HG03159 (cell line): ENCODE results near the gene GABARAPL2.
"Not testable (repeated sequence)": the region's sequence is repeated elsewhere in the genome, so short reads cannot be mapped to it uniquely, and the experiment has no call there.

Source experiments
- ATAC-seq: cut with Tn5 transposase; IDR thresholded peaks from one replicate; pipeline ENCODE4 v1.9.1; 2021; ENCODE audit warnings: mild to moderate bottlenecking, moderate library complexity; ENCODE audit not compliant: unreplicated experiment

Gene GABARAPL2, protein sequence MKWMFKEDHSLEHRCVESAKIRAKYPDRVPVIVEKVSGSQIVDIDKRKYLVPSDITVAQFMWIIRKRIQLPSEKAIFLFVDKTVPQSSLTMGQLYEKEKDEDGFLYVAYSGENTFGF

DNA sequence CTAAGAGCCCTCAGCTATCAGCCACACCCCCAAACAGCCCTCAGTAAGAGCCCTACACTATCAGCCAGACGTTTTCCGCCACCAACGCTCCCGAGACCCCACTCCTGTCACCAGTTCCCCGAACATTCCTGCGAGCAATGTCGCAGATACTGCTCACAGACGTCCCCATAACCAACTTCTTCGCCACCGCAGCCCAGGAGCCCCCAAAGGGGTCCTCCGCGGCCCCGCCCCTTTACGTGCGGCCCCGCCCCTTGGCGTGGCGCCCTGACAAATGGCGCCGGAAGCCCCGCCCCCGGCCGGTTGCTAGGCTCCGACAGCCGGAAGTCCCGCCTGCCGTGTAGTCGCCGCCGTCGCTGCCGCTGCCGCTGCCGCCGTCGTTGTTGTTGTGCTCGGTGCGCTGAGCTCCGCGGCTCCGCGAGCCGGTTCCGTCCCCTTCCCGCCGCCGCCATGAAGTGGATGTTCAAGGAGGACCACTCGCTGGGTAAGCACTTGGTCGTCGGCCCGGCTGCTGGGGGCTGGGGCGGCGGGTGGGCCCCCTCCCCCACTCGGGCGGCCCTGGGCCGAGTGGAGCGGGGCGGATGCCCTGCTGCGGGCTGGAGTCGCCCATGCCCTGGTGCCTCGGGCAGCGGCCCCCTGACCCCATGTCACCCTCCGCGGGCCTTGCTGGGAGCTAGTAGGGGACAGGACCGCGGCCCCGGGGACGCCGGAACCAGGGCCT is at the start of gene GABARAPL2:
GABARAPL2 (plus strand) TSS at position 340 of the 718 bp plus-strand sequence; CDS start at position 448, 108 bp downstream.
- ATAC-seq, result peak; percentile 70

DNA sequence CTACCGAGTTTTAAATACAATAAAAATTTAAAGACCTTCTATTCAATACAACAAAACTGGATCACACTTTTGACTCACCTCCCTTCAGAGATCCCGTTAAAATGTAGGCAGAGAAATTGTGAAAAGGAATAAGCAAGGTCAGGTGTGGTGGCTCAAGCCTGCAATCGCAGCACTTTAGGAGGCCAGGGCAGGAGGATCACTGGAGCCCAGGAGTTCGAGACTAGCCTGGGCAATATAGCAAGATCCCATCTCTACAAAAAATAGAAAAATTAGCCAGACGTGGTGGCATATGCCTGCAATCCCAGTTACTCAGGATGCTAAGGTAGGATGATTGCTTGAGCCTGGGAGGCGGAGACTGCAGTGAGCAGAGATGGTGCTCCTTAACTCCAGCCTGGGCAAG is 47.0 kb upstream of the GABARAPL2 start:
- no peak for ATAC-seq

DNA sequence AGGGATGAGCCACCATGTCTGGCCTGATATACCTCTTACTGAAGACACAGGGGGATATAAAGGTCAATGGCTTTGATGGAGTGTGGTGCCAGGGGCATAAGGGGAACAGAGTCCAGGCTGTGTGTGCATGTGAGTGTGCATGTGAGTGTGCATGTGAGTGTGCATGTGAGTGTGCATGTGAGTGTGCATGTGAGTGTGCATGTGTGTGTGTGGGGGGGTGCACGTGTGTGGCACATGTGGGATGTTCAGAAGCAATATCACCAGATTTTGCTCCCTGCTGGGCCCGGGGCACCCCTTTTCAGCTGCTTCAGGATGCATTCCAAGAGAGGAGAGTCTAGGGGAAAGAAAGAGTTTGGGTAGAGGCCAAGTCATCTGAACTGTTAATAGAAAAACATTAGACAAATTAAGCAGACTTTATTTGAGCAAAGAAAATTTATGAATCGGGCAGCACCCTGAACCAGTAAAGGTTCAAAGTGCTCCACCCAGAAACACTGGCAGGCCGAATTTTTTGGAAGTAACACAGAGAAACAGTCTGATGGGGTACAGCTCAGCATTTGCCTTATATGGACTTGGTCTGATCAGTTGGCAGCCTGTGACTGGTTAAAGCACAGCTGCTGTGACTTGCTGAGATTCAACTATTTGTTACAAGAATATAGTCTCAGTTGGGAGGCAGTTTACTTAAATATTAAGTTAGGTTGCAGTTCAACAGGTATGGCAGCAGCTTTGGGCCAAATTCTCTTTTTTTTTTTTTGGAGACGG is 40.0 kb upstream of the GABARAPL2 start:
- ATAC-seq, result no peak

DNA sequence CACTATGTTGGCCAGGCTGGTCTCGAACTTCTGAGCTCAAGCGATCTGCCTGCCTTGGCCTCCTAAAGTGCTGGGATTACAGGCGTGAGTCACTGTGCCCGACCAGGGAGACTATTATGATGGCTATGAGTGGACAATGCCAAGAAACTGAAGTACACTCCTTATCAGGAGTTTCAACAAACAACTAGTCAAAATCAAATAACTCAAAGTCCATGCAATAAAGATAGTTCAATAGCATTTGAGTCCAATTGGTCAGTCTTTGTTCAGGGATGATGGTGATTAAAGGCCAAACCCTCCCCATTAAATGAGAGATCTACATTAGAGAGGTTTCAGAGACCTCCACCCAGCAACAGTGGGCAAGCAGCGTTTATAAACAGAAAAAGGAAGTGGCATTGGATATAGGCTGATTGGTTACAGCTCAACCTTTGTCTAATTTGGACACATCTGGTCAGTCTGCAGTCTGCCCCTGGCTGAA is 38.3 kb upstream of the GABARAPL2 start:
- no peak for ATAC-seq

DNA sequence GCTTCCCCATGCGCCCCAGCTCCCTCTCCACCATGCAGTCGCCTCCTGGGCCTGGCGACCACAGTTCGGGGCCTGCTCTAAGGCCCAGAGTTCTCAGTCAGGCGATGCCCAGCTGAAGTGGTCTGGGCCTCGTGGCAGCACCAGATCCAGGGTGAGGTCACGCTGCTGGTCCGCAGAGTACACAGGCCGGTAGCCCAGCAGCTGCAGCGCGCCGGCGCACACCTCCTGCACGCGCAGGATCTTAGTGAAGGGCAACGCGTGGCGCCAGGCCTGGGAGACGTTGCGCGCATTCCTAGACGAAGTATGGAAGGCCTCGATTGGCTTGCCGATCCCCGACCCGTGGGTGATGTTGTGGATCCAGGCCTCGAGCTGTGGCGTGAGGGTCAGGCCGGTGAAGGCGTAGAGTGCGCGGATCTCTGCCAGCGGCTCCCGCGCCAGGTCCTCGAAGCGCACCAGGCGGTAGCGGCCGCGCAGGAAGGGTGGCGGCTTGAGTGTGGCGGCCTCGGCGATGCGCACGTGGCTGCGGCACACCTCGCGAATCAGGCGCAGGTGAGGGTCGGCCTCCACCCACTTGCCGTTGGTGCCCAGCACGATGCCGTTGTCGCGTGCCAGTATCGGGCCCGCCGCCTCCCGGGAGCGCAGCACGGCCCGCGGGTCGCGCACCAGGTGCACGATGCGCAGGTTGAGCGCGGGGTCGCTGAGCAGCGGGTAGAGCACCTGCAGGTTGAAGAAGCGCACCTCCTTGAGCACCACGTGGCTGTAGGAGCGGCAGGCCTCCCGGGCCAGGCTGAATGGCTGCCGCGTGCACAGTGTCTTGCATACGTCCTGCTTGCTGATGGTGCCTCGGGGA is 36.9 kb upstream of the GABARAPL2 start:
- no peak for ATAC-seq

DNA sequence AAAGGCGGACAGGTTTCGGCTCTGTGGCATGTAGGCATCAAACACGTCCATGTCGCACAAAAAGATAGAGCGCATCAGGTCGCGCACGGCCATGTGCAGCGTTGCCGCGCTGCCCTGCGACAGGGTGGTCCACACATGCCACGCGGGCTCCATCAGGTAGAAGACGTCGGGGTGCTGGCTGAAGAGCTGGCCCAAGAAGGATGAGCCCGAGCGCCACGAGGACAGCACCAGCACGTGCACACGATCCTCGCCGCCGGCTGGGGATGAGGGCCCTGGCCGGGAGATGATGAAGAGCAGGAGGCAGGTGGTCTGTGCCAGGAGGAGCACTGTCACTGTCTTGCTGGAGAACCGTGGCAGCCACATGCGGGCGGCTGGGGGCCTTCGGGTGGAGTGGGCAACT is 36.2 kb upstream of the GABARAPL2 start:
- ATAC-seq, result no peak

DNA sequence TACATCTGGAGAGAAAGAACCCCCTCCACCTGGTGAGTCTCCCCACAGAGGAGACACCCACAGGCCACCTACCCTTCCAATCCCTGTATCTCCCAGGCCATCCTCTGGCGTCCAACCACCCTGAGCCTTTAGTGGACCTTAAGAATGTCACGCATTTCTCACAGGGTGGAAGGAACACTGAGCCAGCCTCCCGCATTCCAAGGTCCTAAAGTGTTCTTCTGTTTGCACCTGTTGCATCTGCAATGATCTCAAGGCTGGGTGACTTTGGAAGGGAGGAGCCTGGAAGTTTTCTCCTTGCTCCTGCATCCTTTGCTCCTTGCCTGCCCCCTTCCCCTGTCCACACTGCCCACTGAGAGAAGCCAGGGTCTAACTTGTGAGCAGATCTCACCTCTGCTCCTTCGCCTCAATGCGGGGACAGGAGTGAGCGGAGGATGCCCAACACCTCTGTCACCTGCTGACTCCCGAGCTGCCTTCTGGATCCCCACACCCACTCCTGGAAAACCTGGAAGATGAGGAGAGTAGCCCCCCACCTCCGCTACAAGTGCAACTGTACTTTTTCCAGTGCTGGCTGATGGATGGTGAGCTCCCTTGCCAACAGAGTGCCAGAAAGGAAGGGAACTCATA is 33.9 kb upstream of the GABARAPL2 start:
- no peak for ATAC-seq

DNA sequence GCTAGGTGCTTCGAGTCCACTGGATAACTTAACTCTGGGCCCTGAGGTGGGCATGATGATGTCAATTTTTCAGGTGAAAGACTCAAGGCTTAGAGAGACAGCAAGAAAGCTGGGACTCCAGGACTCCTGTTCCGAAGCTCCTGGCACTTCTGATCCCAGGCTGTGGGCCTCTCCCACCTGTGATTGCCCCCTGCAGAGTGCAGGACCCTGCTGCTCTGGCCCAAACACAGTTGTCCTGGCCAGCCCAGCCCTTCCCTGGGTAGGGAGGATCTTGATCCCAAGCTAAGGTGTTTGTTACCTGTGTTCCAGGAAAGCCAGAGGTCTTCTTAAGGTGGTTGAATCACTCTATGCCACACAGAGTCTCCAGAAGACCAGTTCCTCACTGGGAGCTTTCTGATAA is 33.4 kb upstream of the GABARAPL2 start:
- ATAC-seq, result no peak

DNA sequence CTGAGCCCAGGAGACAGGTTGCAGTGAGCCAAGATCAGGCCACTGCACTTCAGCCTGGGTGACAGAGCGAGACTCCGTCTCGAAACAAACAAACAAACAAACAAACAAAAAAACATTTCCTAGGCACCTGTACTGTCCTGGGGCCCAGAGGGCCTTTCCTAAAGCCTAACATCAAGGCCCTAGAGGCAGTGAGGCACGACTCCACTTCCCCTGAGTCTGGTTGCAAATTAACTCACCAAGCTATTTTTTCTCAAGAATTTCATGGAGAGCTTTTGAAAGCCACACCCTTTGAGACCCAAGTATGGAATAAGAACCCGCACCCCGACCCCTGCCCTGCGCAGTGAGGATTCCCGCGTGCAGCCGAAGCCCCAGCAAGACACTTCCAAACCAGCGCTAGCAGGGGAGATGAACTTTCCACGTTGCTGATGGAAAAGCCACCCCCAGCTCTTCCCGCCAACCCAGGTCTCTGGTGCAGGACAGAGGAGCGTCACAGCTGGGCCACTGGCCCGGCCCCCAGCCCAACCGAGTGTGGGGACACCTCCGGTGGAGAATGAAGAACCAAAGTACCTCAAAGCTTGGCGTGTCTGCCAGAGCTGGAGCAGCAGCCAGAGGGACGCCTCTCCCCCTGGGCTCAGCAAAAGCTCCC is 31.5 kb upstream of the GABARAPL2 start:
- ATAC-seq, result no peak

DNA sequence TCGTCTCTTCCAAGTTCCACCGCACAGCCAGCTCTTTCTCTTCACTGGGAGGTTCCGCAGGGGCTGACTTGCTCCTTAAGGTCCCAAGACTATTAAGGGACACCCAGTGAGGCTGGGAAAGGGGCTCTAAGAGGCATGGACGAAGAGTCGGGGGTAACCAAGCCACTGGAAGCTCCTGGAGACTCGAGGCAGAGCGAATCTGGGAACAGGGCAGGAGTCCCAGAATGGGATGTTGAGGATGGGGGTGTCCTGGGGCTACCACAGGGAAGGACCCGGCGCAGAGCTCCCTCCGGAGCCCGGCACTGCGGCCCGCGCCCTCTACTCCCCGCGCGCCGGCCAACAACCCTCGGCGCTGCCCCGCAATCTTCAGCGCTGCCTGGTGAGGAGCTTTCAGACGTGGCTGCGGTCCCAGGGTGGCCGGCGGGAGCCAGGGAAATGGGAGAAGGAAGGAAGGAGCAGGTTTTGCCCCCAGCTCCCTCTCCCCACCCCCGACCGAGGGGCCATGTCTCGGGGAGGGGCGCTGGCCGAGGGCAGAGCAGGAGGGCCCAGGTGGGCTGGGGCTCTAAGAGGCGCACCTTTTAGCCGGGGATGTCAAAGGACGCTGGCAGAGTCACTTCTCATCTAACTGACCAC is 30.9 kb upstream of the GABARAPL2 start:
- no peak for ATAC-seq

DNA sequence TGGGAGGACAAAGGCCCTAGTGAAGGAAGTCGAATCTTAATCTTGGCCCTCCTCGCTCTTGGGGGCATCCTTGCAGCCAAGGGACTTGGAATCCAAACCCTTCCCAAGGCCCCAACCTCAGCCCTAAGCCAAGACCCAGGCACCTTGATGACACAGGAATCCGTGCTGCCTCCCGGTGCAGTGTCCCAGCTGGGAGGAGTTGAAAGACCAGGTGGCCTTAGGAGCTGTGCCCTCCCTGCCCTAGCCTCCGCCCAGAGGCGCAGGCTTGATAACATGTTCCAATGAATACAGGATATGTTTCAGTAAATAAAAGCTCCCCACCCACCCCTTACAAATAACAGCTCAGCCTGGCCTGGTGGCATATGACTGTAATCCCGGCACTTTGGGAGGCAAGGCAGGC is 30.3 kb upstream of the GABARAPL2 start, which contains the start of gene CHST5:
CHST5 (minus strand) TSS at position 208 of the 400 bp plus-strand sequence. CDS start 5,724 bp downstream, outside the sequence.
- ATAC-seq, result no peak

DNA sequence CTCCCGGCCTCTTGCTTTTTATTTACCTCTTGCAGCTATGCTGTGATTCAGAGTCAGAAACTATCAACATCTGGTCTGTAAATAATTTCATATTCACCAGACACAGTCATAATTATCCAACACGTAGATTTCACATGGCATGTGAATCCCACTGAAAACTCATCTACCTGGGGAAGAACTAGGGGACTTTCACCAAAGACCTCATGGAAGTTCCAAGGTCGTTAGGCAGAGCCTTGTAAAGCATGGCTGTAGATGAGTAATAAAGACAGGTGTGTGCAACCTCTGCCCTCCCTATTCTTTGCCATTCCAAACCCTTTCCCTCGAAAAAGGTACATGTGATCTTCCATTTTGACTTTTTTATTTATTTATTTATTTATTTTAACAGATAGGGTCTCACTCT is 28.4 kb upstream of the GABARAPL2 start:
- no peak for ATAC-seq

DNA sequence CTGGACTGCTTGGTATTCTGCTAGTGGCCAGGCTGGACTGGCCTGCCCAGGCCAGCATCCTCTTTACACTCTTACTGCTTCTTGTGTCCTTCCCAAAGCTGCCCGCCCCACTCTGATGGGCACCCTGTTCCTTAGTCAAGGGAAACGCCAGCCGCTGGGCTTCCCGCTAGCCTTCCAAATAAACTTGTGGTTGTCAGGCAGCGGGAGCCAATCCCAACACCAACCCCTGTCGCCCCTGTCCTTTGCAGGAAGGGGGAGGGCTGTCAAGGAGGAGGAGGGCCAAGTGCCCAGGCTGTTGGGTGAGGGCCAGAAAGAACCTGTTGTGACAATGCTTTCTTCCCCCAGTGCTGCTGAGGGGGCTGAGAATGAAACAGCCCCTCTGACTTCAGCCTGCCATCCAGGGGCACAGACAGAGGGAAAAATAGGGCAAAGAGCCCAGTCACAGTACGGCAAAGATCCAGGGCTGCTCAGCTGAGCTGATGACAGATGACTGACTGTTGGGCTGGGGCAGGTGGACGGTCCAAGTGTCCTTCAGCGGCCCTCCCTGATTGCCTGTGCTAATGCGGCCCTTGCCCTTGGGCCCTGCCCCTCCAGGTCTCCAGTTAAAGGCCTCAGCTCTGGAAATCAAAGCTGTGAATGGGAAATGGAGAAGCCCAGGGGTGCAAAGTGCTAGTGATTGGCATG is 27.2 kb upstream of the GABARAPL2 start:
- ATAC-seq, result not testable (repeated sequence)

DNA sequence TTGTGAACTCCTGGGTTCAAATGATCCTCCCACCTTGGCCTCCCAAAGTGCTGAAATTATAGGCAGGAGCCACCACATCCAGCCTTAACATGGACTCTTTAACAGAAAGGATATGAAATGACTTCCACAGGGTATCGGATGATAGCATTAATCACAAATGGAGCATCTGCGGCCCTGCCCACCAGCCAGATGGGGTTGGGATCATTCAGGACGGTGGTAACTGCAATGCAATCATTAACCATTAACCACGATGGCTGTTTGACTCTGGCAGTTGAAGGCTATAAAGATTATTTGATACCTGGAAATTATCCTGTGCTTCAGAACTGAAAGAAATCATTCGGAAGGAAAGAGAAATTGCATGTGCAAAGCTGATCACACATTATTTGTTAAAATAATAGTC is 24.9 kb upstream of the GABARAPL2 start:
- no peak for ATAC-seq

DNA sequence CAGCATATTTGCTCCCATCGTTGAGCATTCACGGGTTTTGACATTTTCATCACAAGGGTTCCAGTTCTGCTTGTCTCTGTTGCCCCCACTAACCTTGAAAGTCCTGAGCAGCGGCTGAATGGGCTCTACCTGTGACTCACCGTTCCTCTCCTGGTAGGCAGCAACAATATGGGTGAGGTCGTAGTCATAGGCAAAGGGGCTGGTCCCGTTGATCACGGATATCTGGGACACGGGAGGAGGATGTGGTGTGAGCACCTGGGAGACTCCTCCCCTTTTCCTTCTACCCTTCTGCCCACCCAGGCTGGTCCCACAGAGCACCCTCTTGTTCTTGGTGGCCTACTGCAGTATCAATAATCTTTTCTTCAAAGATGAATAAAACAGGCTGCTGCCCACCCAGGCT is 23.7 kb upstream of the GABARAPL2 start:
- ATAC-seq, result not testable (repeated sequence)

DNA sequence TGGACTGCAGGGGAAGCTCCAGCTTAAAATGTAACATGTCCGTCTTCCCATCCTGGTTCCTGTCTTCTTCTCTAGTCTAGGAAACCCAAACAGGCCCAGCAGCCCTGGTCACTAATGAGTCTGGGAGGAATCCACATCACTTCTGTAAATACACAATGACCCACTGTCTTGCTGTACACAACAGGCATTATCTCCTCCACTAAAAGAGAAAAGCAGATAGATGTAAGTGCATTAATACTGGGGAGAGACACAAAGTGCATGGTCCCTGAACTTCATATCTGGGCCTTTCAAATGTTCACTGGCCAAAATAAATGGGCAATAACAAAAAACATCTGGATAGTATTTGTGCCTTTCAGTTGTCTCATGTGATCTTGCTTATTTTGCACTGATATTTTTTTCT is 20.3 kb upstream of the GABARAPL2 start:
- not testable (repeated sequence) for ATAC-seq

DNA sequence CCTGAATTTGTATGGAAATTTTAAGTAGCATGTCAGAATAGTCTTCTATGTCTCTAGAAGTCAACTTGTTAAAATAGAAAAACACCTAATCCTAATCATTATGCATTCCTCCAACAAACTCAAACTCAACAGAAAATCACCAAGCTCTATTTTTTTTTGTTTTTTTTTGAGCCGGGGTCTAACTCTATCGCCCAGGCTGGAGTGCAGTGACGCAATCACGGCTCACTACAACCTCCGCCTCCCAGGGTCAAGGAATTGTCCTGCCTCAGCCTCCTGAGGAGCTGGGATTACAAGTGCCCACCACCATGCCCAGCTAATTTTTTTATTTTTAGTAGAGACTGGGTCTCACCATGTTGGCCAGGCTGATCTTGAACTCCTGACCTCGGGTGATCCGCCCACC is 19.9 kb upstream of the GABARAPL2 start:
- no peak for ATAC-seq

DNA sequence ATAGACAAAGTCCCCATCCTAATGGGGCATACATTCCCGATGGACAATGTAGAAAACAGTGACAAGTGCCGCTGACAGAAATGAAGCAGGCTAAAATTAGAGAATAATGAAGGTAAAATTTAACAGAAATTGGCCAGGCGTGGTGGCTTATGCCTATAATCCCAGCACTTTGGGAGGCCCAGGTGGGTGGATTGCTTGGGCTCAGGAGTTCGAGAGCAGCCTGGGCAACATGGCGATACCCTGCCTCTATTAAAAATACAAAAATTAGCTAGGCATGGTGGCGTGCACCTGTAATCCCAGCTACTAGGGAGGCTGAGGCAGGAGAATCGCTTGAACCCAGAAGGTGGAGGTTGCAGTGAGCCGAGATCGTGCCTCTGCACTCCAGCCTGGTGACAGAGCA is 17.7 kb upstream of the GABARAPL2 start:
- ATAC-seq, result not testable (repeated sequence)

DNA sequence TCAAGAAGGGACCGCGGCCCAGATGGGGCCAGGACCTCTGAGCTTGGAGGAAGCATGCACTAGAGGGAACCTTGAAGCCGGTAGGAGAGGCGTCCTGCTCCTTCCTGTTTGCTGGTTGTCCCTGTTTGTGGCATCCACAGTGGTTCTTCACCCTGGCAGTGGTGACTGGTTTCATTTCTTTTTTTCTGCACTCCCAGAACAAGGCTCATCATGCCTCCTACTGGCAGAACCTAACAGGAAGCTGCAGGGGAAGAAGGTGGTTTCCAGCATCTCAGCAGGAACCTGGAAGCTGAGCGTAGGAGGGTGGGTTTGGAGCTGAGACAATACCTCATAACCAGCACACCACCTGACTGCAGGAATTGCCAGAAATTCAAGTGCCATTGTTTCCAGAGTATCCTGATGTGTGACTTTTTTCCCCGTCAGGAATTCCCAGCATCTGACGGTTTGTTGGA is 15.9 kb upstream of the GABARAPL2 start:
- peak; percentile 80 for ATAC-seq
